AG09309 (cell line): ENCODE results near the gene CELA2B.
"Not testable (repeated sequence)": the region's sequence is repeated elsewhere in the genome, so short reads cannot be mapped to it uniquely, and the experiment has no call there.

Experiments
- DNase-seq: peaks from one replicate; pipeline ENCODE4 v3.0.0-alpha.2; 2010; ENCODE audit warnings: low read depth
- H3K4me3 ChIP-seq: 2 replicates; pipeline ENCODE4 v1.5.1; 2011; ENCODE audit warnings: mild to moderate bottlenecking, low read depth, low read length, moderate library complexity; ENCODE audit not compliant: control insufficient read depth
- CTCF ChIP-seq: IDR thresholded peaks from 2 replicates; pipeline ENCODE4 v1.5.1; 2011; ENCODE audit warnings: mild to moderate bottlenecking, low read depth, low read length, inconsistent platforms; ENCODE audit not compliant: insufficient read depth, control insufficient read depth; ENCODE audit errors: missing control alignments

Gene CELA2B

GRCh38 chr1:15459771-15460707, 15.9 kb upstream of the CELA2B start:
- no peak overlapping the region for H3K4me3 ChIP-seq
- DNase-seq: no peak
- no peak for TF ChIP-seq CTCF

- no peak overlapping the region for H3K4me3 ChIP-seq
- no peak for DNase-seq
- no peak for TF ChIP-seq CTCF
Observed at GRCh38 chr1:15460708-15461095, 15.2 kb upstream of the CELA2B start.

- not testable (repeated sequence) for H3K4me3 ChIP-seq, DNase-seq
Observed at GRCh38 chr1:15463064-15463800, 12.7 kb upstream of the CELA2B start.

GRCh38 chr1:15463926-15464322, 12.0 kb upstream of the CELA2B start:
- H3K4me3 ChIP-seq, DNase-seq: not testable (repeated sequence)

GRCh38 chr1:15465674-15466073, 10.2 kb upstream of the CELA2B start:
- DNase-seq: no peak
- H3K4me3 ChIP-seq: no peak overlapping the region
- TF ChIP-seq CTCF: no peak

- DNase-seq, H3K4me3 ChIP-seq: not testable (repeated sequence)
Observed at GRCh38 chr1:15466955-15467625, 8.8 kb upstream of the CELA2B start.

- no peak overlapping the region for H3K4me3 ChIP-seq
- no peak for DNase-seq
- no peak for TF ChIP-seq CTCF
Observed at GRCh38 chr1:15468145-15468544, 7.8 kb upstream of the CELA2B start.

- DNase-seq: no peak
- no peak for TF ChIP-seq CTCF
- no peak overlapping the region for H3K4me3 ChIP-seq
Observed at GRCh38 chr1:15469361-15469760, 6.5 kb upstream of the CELA2B start.

GRCh38 chr1:15469821-15470448, 6.0 kb upstream of the CELA2B start:
- DNase-seq, H3K4me3 ChIP-seq: not testable (repeated sequence)

- DNase-seq, H3K4me3 ChIP-seq: not testable (repeated sequence)
Observed at GRCh38 chr1:15471067-15471466, 4.8 kb upstream of the CELA2B start.

- not testable (repeated sequence) for H3K4me3 ChIP-seq, DNase-seq
Observed at GRCh38 chr1:15471723-15472122, 4.2 kb upstream of the CELA2B start.
